IMR-90 (cell line): Measurements from ENCODE around the gene D2HGDH. TPM values are rescaled to one million over a fixed set of nuclear protein-coding genes. Genes with fewer than 3 reads are reported as not detected.

Source experiments
- ATAC-seq: fragments of 200-7000 bp; cut with Tn5 transposase; 2 replicates; pipeline ENCODE4 v1.9.1; 2020; ENCODE audit warnings: low read depth, mild to moderate bottlenecking, moderate library complexity
- BruUV-seq: library from RNA; stranded (reverse); fragments of 400-500 nt; replicated peaks from 2 replicates; lab custom pipeline; 2021; lab: Mats Ljungman, UMichigan
- CTCF ChIA-PET: fragments of 300-600 bp; formaldehyde crosslinking; extraction: SDS; loops from one replicate; lab custom pipeline; 2021; ENCODE audit warnings: antibody characterized with exemption; lab: Yijun Ruan, JAX
- POLR2A ChIA-PET: fragments of 300-600 bp; sonication (Branson Sonifier 250); formaldehyde crosslinking; loops from one replicate; lab custom pipeline; 2022; ENCODE audit warnings: antibody characterized with exemption; ENCODE audit not compliant: unreplicated experiment; lab: Charles Lee
- DNase-seq: peaks from one replicate; pipeline ENCODE4 v3.0.0; 2013
- H2AFZ ChIP-seq: replicated peaks from 2 replicates; pipeline ENCODE3; 2013; ENCODE audit warnings: low read length, mild to moderate bottlenecking; ENCODE audit not compliant: poor library complexity
- H2AK5ac ChIP-seq: 2 replicates; pipeline ENCODE4 v1.6.1; 2013; ENCODE audit warnings: low read depth, low read length, inconsistent platforms
- H2AK9ac ChIP-seq: replicated peaks from 2 replicates; pipeline ENCODE3; 2013; ENCODE audit warnings: mild to moderate bottlenecking, low read depth, low read length, moderate library complexity; ENCODE audit not compliant: poor library complexity
- H2BK120ac ChIP-seq: 2 replicates; pipeline ENCODE4 v1.6.1; 2013; ENCODE audit warnings: low read depth, low read length, inconsistent platforms
- H2BK15ac ChIP-seq: 3 replicates; pipeline ENCODE4 v1.6.1; 2013; ENCODE audit warnings: low read depth, low read length, inconsistent platforms
- H2BK20ac ChIP-seq: 2 replicates; pipeline ENCODE4 v1.6.1; 2013; ENCODE audit warnings: low read depth, mild to moderate bottlenecking, inconsistent platforms, low read length, moderate library complexity
- H2BK5ac ChIP-seq: 2 replicates; pipeline ENCODE4 v1.6.1; 2013; ENCODE audit warnings: mild to moderate bottlenecking, low read depth, low read length, inconsistent platforms; ENCODE audit not compliant: poor library complexity, severe bottlenecking
- H3K14ac ChIP-seq: replicated peaks from 2 replicates; pipeline ENCODE4 v1.6.1; 2013; ENCODE audit warnings: low read depth, low read length, inconsistent platforms
- H3K18ac ChIP-seq: 2 replicates; pipeline ENCODE4 v1.6.1; 2013; ENCODE audit warnings: low read depth, low read length, control low read depth
- H3K23ac ChIP-seq: 2 replicates; pipeline ENCODE4 v1.6.1; 2013; ENCODE audit warnings: low read depth, low read length, inconsistent platforms
- H3K27ac ChIP-seq: 2 replicates; pipeline ENCODE4 v1.5.1; 2013; ENCODE audit warnings: mild to moderate bottlenecking, control low read depth, low read length; ENCODE audit not compliant: insufficient read depth
- H3K27me3 ChIP-seq: 2 replicates; pipeline ENCODE4 v1.6.1; 2013; ENCODE audit warnings: low read length; ENCODE audit not compliant: control insufficient read depth, insufficient read depth
- H3K36me3 ChIP-seq: 2 replicates; pipeline ENCODE4 v1.6.1; 2013; ENCODE audit warnings: low read length, mixed read lengths; ENCODE audit not compliant: control insufficient read depth, insufficient read depth
- H3K4ac ChIP-seq: 2 replicates; pipeline ENCODE4 v1.6.1; 2013; ENCODE audit warnings: low read depth, low read length, inconsistent platforms
- H3K4me1 ChIP-seq: 2 replicates; pipeline ENCODE4 v1.6.1; 2013; ENCODE audit warnings: low read length, mixed read lengths; ENCODE audit not compliant: control insufficient read depth, insufficient read depth
- H3K4me2 ChIP-seq: 2 replicates; pipeline ENCODE4 v1.6.1; 2013; ENCODE audit warnings: low read depth, mild to moderate bottlenecking, control low read depth, low read length, moderate library complexity
- H3K4me3 ChIP-seq: 2 replicates; pipeline ENCODE4 v1.5.1; 2013; ENCODE audit warnings: low read depth, mild to moderate bottlenecking, control low read depth, low read length, moderate library complexity; ENCODE audit not compliant: insufficient read depth
- H3K56ac ChIP-seq: 2 replicates; pipeline ENCODE4 v1.6.1; 2013; ENCODE audit warnings: low read length, inconsistent platforms; ENCODE audit not compliant: insufficient read depth; ENCODE audit errors: extremely low read depth
- H3K79me1 ChIP-seq, 2 experiments: 2 replicates each; pipeline ENCODE4 v1.6.1; 2013; ENCODE audit warnings: low read length in 2 of 2, inconsistent platforms in 1 of 2, low read depth in 1 of 2
- H3K9ac ChIP-seq: 2 replicates; pipeline ENCODE4 v1.6.1; 2013; ENCODE audit warnings: low read depth, low read length, control low read depth
- H3K9me1 ChIP-seq: 2 replicates; pipeline ENCODE4 v1.6.1; 2013; ENCODE audit warnings: low read length, inconsistent platforms; ENCODE audit not compliant: insufficient read depth
- H3K9me3 ChIP-seq: 2 replicates; pipeline ENCODE4 v1.6.1; 2013; ENCODE audit warnings: low read length; ENCODE audit not compliant: control insufficient read depth, insufficient read depth
- H4K20me1 ChIP-seq: 2 replicates; pipeline ENCODE4 v1.6.1; 2013; ENCODE audit warnings: low read length, inconsistent platforms; ENCODE audit not compliant: insufficient read depth
- H4K5ac ChIP-seq: 2 replicates; pipeline ENCODE4 v1.6.1; 2013; ENCODE audit warnings: mild to moderate bottlenecking, low read depth, low read length, control low read depth
- H4K8ac ChIP-seq, 2 experiments: 2 replicates each; pipeline ENCODE4 v1.6.1; 2013; ENCODE audit warnings: low read depth in 2 of 2, low read length in 2 of 2, control low read depth in 1 of 2, inconsistent platforms in 1 of 2
- H4K91ac ChIP-seq: 2 replicates; pipeline ENCODE4 v1.6.1; 2013; ENCODE audit warnings: low read depth, low read length, inconsistent platforms; ENCODE audit not compliant: insufficient read depth
- CEBPB ChIP-seq: IDR thresholded peaks from 2 replicates; pipeline ENCODE4 v1.6.1; 2012; ENCODE audit warnings: low read depth, low read length, improper control_type of control experiment
- CHD1 ChIP-seq: IDR thresholded peaks from 2 replicates; pipeline ENCODE4 v1.6.1; 2012; ENCODE audit warnings: low read depth, low read length, improper control_type of control experiment
- ELK1 ChIP-seq: fragments of 150-350 bp; IDR thresholded peaks from 2 replicates; pipeline ENCODE4 v1.6.1; 2016; ENCODE audit warnings: low read depth, mild to moderate bottlenecking, low read length, moderate library complexity, borderline replicate concordance
- FOS ChIP-seq: fragments of 150-350 bp; IDR thresholded peaks from 2 replicates; pipeline ENCODE4 v1.6.1; 2016; ENCODE audit warnings: low read depth, low read length
- MAZ ChIP-seq: IDR thresholded peaks from 2 replicates; pipeline ENCODE4 v1.6.1; 2012; ENCODE audit warnings: low read depth, mild to moderate bottlenecking, low read length, improper control_type of control experiment, moderate library complexity, borderline replicate concordance
- MXI1 ChIP-seq: IDR thresholded peaks from 2 replicates; pipeline ENCODE4 v1.6.1; 2012; ENCODE audit warnings: low read depth, mild to moderate bottlenecking, low read length, moderate library complexity, borderline replicate concordance
- NFE2L2 ChIP-seq: fragments of 150-350 bp; IDR thresholded peaks from 2 replicates; pipeline ENCODE4 v1.6.1; 2016; ENCODE audit warnings: low read depth, mild to moderate bottlenecking, low read length
- POLR2A ChIP-seq: IDR thresholded peaks from 2 replicates; pipeline ENCODE4 v1.6.1; 2012; ENCODE audit warnings: mild to moderate bottlenecking, low read depth, low read length
- RFX5 ChIP-seq: IDR thresholded peaks from 2 replicates; pipeline ENCODE4 v1.8.0; 2012; ENCODE audit warnings: low read depth, mild to moderate bottlenecking, low read length, moderate library complexity
- SMC3 ChIP-seq: fragments of 150-350 bp; IDR thresholded peaks from 2 replicates; pipeline ENCODE4 v1.6.1; 2016; ENCODE audit warnings: low read depth, mild to moderate bottlenecking, antibody characterized with exemption, low read length, moderate library complexity
- USF2 ChIP-seq: fragments of 150-350 bp; IDR thresholded peaks from 2 replicates; pipeline ENCODE4 v1.6.1; 2017; ENCODE audit warnings: mild to moderate bottlenecking, antibody characterized with exemption, low read length, low read depth
- WGBS, 2 experiments: methylation state at CpG; one replicate each; pipeline versions ENCODE4 v1.1.5 to v1.1.7; 2013; ENCODE audit warnings: missing lambda C conversion rate in 2 of 2; ENCODE audit not compliant: insufficient read length in 1 of 2; ENCODE audit errors: extremely low coverage in 2 of 2; 5-methylcytosine and 5-hydroxymethylcytosine counted together
- dilution Hi-C: fragments of 300-500 bp; cut with HindIII; formaldehyde crosslinking; loops from one replicate; pipeline ENCODE4 v1.14.3; 2018; ENCODE audit warnings: low sequenced_read_pairs; ENCODE audit not compliant: unreplicated experiment
- in situ Hi-C: fragments of 300-500 bp; cut with MboI; formaldehyde crosslinking; loops from 3 replicates; pipeline ENCODE4 v1.14.3; 2019; ENCODE audit warnings: low sequenced_read_pairs, inconsistent platforms, mixed read lengths
- intact Hi-C: fragments of 100-400 bp; cut with micrococcal nuclease; formaldehyde crosslinking; loops from 2 replicates; pipeline ENCODE4 v1.10.0; 2022
- polyA plus RNA-seq, 3 experiments: library from polyadenylated mRNA; depleted of rRNA; stranded (reverse); fragments of >200 nt; gene quantifications; 2 replicates each; pipeline ENCODE4 v1.2.3, GENCODE V29; 2012; ENCODE audit warnings: low replicate concordance in 1 of 3
- total RNA-seq: library from RNA; depleted of rRNA; stranded (reverse); fragments of >200 nt; gene quantifications from 2 replicates; pipeline ENCODE4 v1.2.3, GENCODE V29; 2012

D2HGDH gene
- total and polyA plus RNA-seq, 2 of the 4 experiments (the other 2 are of a cell fraction), result 6.3 to 22.1 TPM

GRCh38 chr2:241720560-241720959 is 13.9 kb upstream of the D2HGDH start:
- Histone ChIP-seq H2BK15ac (no peak overlapping the region), H4K20me1 (no peaks in the 10 kb centered on the region; the same call in 1 of the 2 replicates), H3K9me3 (peaks cover 7% of the 10 kb centered on the region; the same call in 1 of the 2 replicates), H3K79me1 (no peaks in the 10 kb centered on the region; a peak in 1 of 4 replicates), H4K8ac (no peak overlapping the region), H3K4me1 (no peaks in the 10 kb centered on the region), H2AFZ (peak overlapping the region; percentile 11), H2BK120ac (no peak overlapping the region), H3K4me3 (no peak overlapping the region), H3K36me3 (peaks cover 47% of the 10 kb centered on the region), H3K27me3 (no peaks in the 10 kb centered on the region), H2BK5ac (no peak overlapping the region), H3K9me1 (no peaks in the 10 kb centered on the region), H3K18ac (no peak overlapping the region), H2AK5ac (no peak overlapping the region), H3K27ac (no peak overlapping the region), H3K14ac (no peak overlapping the region), H4K5ac (no peak overlapping the region), H3K4me2 (no peak overlapping the region), H4K91ac (no peak overlapping the region), H3K23ac (no peak overlapping the region), H2BK20ac (no peak overlapping the region), H2AK9ac (no peak overlapping the region), H3K56ac (no peak overlapping the region), H3K9ac (no peak overlapping the region), H3K4ac (no peak overlapping the region)
- no TSS peak for BruUV-seq
- DNase-seq, result no peak
- dilution Hi-C loops, result no loop called here
- no peak for ATAC-seq
- POLR2A ChIA-PET, result no interaction called here
- intact Hi-C loops, result no loop called here
- TF ChIP-seq FOS (no peak), MAZ (no peak), USF2 (no peak), NFE2L2 (no peak), RFX5 (no peak), ELK1 (no peak), POLR2A (no peak), CEBPB (no peak), CHD1 (no peak), MXI1 (no peak), SMC3 (no peak)
- in situ Hi-C loops, result no loop called here
- 100% methylated on average over 1 of the region's 15 CpGs; no CpG with 5 or more reads in 1 of the 2 experiments for WGBS, 2 experiments
- CTCF ChIA-PET, result no interaction called here
